Body of pancreas (tissue), 4 donors: ENCODE measurements around the gene WFS1.

Experiments
- POLR2A ChIP-seq, 3 donors: fragments of 450-650 bp; IDR thresholded peaks; one replicate each; pipeline ENCODE4 v1.6.1; 2016; ENCODE audit warnings: antibody characterized with exemption in 3 of 3, mild to moderate bottlenecking in 2 of 3
- TF ChIP-seq, protein P1 (sequence below), 7 experiments: fragments of 450-650 bp in 4 of 7; fragments of 200-600 bp in 3 of 7; sonication (generic) in 3 of 7; IDR thresholded peaks; one replicate each; pipeline ENCODE4 v1.5.1; 2016 to 2019; ENCODE audit warnings: antibody characterized with exemption in 7 of 7

DNA sequence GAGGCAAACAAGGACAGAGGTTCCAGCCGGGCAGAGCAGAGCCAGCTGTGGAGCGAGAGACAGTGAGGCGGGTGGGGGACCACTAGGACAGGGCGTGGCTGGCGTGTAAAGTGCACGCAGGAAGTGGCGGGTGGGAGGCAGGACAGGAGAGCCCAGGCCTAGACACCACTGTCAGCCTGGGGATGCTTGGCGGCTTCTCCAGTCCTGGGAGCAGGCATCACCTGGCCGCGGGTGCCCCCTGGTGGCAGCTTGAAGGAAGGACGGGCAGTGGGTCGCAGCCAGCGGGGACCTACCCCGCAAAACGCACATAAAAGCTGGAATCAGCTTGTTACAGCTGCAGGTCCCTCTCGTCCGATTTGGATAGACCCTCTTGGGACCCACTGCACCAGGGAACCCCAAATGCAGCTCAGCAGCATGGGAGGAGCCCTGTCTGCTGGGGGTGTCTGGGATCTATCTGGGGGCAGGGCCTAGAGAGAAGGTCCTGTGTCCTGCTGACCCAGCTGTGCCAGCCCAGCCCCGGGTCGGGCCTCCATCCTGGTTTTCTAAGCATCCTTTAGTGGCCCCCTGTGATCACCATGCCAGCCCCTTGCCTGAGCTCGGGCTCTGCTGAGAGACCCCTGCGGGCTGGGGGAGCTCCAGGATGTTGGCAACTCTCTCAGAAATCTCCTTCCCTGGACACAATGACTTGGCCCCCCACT is 57.7 kb downstream of the WFS1 start:
- TF ChIP-seq, protein P1, sequence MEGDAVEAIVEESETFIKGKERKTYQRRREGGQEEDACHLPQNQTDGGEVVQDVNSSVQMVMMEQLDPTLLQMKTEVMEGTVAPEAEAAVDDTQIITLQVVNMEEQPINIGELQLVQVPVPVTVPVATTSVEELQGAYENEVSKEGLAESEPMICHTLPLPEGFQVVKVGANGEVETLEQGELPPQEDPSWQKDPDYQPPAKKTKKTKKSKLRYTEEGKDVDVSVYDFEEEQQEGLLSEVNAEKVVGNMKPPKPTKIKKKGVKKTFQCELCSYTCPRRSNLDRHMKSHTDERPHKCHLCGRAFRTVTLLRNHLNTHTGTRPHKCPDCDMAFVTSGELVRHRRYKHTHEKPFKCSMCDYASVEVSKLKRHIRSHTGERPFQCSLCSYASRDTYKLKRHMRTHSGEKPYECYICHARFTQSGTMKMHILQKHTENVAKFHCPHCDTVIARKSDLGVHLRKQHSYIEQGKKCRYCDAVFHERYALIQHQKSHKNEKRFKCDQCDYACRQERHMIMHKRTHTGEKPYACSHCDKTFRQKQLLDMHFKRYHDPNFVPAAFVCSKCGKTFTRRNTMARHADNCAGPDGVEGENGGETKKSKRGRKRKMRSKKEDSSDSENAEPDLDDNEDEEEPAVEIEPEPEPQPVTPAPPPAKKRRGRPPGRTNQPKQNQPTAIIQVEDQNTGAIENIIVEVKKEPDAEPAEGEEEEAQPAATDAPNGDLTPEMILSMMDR (IDR thresholded peaks at IDR 0.05): peak; percentile 86 to 96 (median 91)
- no peak for TF ChIP-seq POLR2A (IDR thresholded peaks at IDR 0.05)
